Breast epithelium (tissue), 3 donors: ENCODE data around the gene MCOLN2.

Source experiments
- CTCF ChIP-seq, 3 donors: fragments of 450-650 bp; IDR thresholded peaks; one replicate each; pipeline ENCODE4 v1.5.1; 2016 to 2017; ENCODE audit warnings: antibody characterized with exemption in 3 of 3, mild to moderate bottlenecking in 3 of 3, moderate library complexity in 3 of 3
- POLR2A ChIP-seq: fragments of 450-650 bp; IDR thresholded peaks from one replicate; pipeline ENCODE4 v1.6.1; 2016; ENCODE audit warnings: antibody characterized with exemption, mild to moderate bottlenecking, moderate library complexity

- TF ChIP-seq CTCF (IDR thresholded peaks at IDR 0.05) (no peak), POLR2A (no peak)
Measured at GRCh38 chr1:85024736-85025135, 27.8 kb upstream of the MCOLN2 start.
